PC-3 (cell line): ENCODE results near the gene ZNF524. TPM values are rescaled to one million over a fixed set of nuclear protein-coding genes. Genes with fewer than 3 reads are reported as not detected.

Experiments
- ATAC-seq: fragments of 200-7000 bp; cut with Tn5 transposase; 2 replicates; pipeline ENCODE4 v1.9.1; 2020; ENCODE audit warnings: mild to moderate bottlenecking, moderate library complexity
- BruUV-seq: library from RNA; stranded (reverse); fragments of 400-500 nt; replicated peaks from 2 replicates; lab custom pipeline; 2021; lab: Mats Ljungman, UMichigan
- CTCF ChIA-PET: fragments of 300-600 bp; sonication (Branson Sonifier 250); formaldehyde crosslinking; loops from one replicate; lab custom pipeline; 2022; ENCODE audit warnings: antibody characterized with exemption; lab: Charles Lee
- POLR2A ChIA-PET: fragments of 300-600 bp; sonication (Branson Sonifier 250); formaldehyde crosslinking; loops from one replicate; lab custom pipeline; 2022; ENCODE audit warnings: antibody characterized with exemption; ENCODE audit not compliant: unreplicated experiment; lab: Charles Lee
- DNase-seq: peaks from one replicate; pipeline ENCODE4 v3.0.0-alpha.2; 2015
- H2AFZ ChIP-seq: fragments of 300-600 bp; sonication (generic); 2 replicates; pipeline ENCODE4 v1.6.0; 2016; ENCODE audit warnings: antibody characterized with exemption, low read length
- H3F3A ChIP-seq: fragments of 300-600 bp; sonication (generic); one replicate; pipeline ENCODE4 v1.6.0; 2017; ENCODE audit warnings: antibody characterized with exemption, low read length, control low read depth, mild to moderate bottlenecking; ENCODE audit not compliant: unreplicated experiment
- H3K27ac ChIP-seq: fragments of 300-600 bp; sonication (generic); 2 replicates; pipeline ENCODE4 v1.5.1; 2016; ENCODE audit warnings: mild to moderate bottlenecking, low read length
- H3K27me3 ChIP-seq: fragments of 300-600 bp; sonication (generic); 2 replicates; pipeline ENCODE4 v1.6.1; 2016; ENCODE audit warnings: low read length, mixed read lengths
- H3K36me3 ChIP-seq: fragments of 300-600 bp; sonication (generic); 2 replicates; pipeline ENCODE4 v1.6.1; 2016; ENCODE audit warnings: low read depth, mixed run types, low read length, mixed read lengths
- H3K4me1 ChIP-seq: fragments of 300-600 bp; sonication (generic); 2 replicates; pipeline ENCODE4 v1.5.1; 2016; ENCODE audit warnings: low read length; ENCODE audit not compliant: insufficient read depth
- H3K4me2 ChIP-seq: fragments of 300-600 bp; sonication (generic); 2 replicates; pipeline ENCODE4 v1.6.0; 2016; ENCODE audit warnings: low read length
- H3K4me3 ChIP-seq: fragments of 300-600 bp; sonication (generic); 2 replicates; pipeline ENCODE4 v1.5.1; 2016; ENCODE audit warnings: mild to moderate bottlenecking, low read length, mixed read lengths
- H3K79me2 ChIP-seq: fragments of 300-600 bp; sonication (generic); 2 replicates; pipeline ENCODE4 v1.6.1; 2017; ENCODE audit warnings: low read length, mixed read lengths
- H3K9ac ChIP-seq: fragments of 300-600 bp; sonication (generic); 2 replicates; pipeline ENCODE4 v1.6.0; 2016; ENCODE audit warnings: mild to moderate bottlenecking, low read length
- H3K9me2 ChIP-seq: fragments of 300-600 bp; sonication (generic); replicated peaks from 2 replicates; pipeline ENCODE4 v1.6.1; 2016; ENCODE audit warnings: mixed run types, low read length, mixed read lengths
- H3K9me3 ChIP-seq: fragments of 300-600 bp; sonication (generic); 2 replicates; pipeline ENCODE4 v1.6.1; 2016; ENCODE audit warnings: low read length, mixed read lengths
- H4K20me1 ChIP-seq: fragments of 300-600 bp; sonication (generic); 2 replicates; pipeline ENCODE4 v1.6.1; 2016; ENCODE audit warnings: low read length, mixed read lengths
- EZH2 ChIP-seq: fragments of 300-600 bp; sonication (generic); IDR thresholded peaks from one replicate; pipeline ENCODE4 v1.6.1; 2017; ENCODE audit warnings: antibody characterized with exemption, mild to moderate bottlenecking, low read length; ENCODE audit not compliant: unreplicated experiment
- EZH2phosphoT487 ChIP-seq: fragments of 300-600 bp; sonication (generic); IDR thresholded peaks from 2 replicates; pipeline ENCODE4 v1.6.1; 2018; ENCODE audit warnings: mild to moderate bottlenecking, antibody characterized with exemption, low read length, borderline replicate concordance
- intact Hi-C: fragments of 100-400 bp; cut with micrococcal nuclease; formaldehyde crosslinking; loops from 2 replicates; pipeline ENCODE4 v1.9.0; 2023
- total RNA-seq: library from RNA; depleted of rRNA; stranded (reverse); fragments of >200 nt; gene quantifications from 2 replicates; pipeline ENCODE4 v1.2.3, GENCODE V29; 2014
- TF ChIP-seq, protein P1 (sequence below): fragments of 300-600 bp; sonication (generic); conservative IDR thresholded peaks from 2 replicates; pipeline ENCODE4 v1.5.1; 2017; ENCODE audit warnings: antibody characterized with exemption, low read depth, mild to moderate bottlenecking, low read length

ZNF524 gene
- total RNA-seq, 1 experiment from 2014 or later, result 27.7 TPM

DNA sequence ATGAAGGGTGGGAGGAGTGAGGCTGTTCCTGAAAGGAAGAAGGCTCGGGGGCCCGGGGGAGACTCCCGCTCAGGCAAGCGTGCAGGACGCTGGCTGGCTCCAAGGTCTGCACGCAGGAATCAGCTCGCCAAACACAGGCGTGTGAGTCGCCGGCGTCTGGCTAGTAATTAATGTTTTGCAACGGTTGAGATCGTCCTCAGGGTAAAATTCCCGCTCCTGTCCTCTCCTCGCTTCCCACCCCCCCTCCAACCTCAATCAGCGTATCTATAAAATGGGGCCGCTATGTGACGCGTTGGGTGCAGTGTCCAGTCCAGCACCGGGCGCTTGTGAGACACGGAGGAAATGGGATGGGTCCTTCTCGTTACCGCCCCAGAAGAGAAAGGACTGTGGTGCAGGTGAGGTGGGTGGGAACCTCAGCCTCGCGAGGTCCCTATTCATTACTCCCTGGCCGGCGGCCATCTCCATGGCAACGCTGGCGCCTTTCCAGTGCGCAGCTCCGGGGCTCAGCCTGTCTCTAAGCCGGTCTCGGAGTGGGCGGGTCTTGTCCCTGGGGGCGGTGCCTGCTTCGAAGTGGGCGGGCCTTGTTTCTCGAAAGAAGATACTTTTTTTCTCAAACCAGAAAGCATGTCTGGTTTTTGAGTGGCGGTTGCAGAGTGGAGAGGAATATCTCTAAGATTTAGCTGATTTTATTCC, 13.0 kb upstream of the ZNF524 start:
- no peaks in the 10 kb centered on the region for H3K79me2 ChIP-seq
- H3K9ac ChIP-seq, result peak overlapping the region; percentile 13
- ChIA-PET CTCF (interaction anchor here (0.7 to 0.9 kb wide), 2 partner anchors 19 to 120 kb away, joined by 3 to 5 read pairs; no protein-coding TSS in a partner anchor), POLR2A (interaction anchor here (1.2 kb wide), 1 partner anchor 13 kb away, joined by 6 read pairs; the partner anchor contains the start of gene FIZ1)
- H3K4me1 ChIP-seq, result peaks cover 10% of the 10 kb centered on the region
- no peaks in the 10 kb centered on the region; the same call in 1 of the 2 replicates for H3K36me3 ChIP-seq
- no peaks in the 10 kb centered on the region for H3K9me2 ChIP-seq
- BruUV-seq, result no TSS peak
- H3F3A ChIP-seq, result no peaks in the 10 kb centered on the region
- TF ChIP-seq EZH2 (no peak), EZH2phosphoT487 (no peak)
- TF ChIP-seq, protein P1, sequence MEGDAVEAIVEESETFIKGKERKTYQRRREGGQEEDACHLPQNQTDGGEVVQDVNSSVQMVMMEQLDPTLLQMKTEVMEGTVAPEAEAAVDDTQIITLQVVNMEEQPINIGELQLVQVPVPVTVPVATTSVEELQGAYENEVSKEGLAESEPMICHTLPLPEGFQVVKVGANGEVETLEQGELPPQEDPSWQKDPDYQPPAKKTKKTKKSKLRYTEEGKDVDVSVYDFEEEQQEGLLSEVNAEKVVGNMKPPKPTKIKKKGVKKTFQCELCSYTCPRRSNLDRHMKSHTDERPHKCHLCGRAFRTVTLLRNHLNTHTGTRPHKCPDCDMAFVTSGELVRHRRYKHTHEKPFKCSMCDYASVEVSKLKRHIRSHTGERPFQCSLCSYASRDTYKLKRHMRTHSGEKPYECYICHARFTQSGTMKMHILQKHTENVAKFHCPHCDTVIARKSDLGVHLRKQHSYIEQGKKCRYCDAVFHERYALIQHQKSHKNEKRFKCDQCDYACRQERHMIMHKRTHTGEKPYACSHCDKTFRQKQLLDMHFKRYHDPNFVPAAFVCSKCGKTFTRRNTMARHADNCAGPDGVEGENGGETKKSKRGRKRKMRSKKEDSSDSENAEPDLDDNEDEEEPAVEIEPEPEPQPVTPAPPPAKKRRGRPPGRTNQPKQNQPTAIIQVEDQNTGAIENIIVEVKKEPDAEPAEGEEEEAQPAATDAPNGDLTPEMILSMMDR, result no peak
- H3K9me3 ChIP-seq, result no peaks in the 10 kb centered on the region
- DNase-seq, result peak; percentile 99
- intact Hi-C loops, result loop anchor here (1.0 to 2.0 kb wide), 2 partner anchors 12 to 38 kb away; partner anchors contain the start of genes FIZ1 and ZNF784
- no peaks in the 10 kb centered on the region for H4K20me1 ChIP-seq
- H3K4me2 ChIP-seq, result peak overlapping the region; percentile 87
- no peaks in the 10 kb centered on the region for H3K27me3 ChIP-seq
- peak overlapping the region; percentile 66 for H3K4me3 ChIP-seq
- H2AFZ ChIP-seq, result peak overlapping the region; percentile 78
- H3K27ac ChIP-seq, result no peak overlapping the region
- peak; percentile 91 for ATAC-seq

DNA sequence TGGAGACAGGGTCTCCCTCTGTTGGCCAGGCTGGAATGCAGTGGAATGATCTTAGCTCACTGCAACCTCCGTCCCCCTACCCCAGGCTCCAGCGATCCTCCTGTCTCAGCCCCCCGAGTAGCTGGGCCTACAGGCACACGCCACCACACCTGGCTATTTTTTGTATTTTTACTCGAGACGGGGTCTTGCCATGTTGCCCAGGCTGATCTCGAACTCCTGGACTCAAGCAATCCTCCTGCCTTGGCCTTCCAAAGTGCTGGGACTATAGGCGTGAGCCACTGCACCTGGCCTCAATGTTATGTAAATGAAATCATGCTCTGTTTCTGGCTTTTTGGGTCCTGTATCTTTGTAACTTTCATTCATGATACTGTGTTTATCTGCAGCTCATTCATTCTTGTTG, 11.3 kb upstream of the ZNF524 start:
- Histone ChIP-seq H3K4me2 (no peak overlapping the region), H3K4me1 (peaks cover 10% of the 10 kb centered on the region), H3K9me2 (no peaks in the 10 kb centered on the region), H3K9me3 (no peaks in the 10 kb centered on the region), H3K36me3 (no peaks in the 10 kb centered on the region; the same call in 1 of the 2 replicates), H3K4me3 (no peak overlapping the region), H2AFZ (no peak overlapping the region), H3K9ac (no peak overlapping the region), H3K27me3 (no peaks in the 10 kb centered on the region), H3F3A (no peaks in the 10 kb centered on the region), H3K79me2 (no peaks in the 10 kb centered on the region), H4K20me1 (no peaks in the 10 kb centered on the region), H3K27ac (no peak overlapping the region)
- POLR2A ChIA-PET, result no interaction called here
- DNase-seq, result no peak
- intact Hi-C loops, result no loop called here
- BruUV-seq, result no TSS peak
- CTCF ChIA-PET, result no interaction called here
- no peak for TF ChIP-seq EZH2phosphoT487
- TF ChIP-seq, protein P1, result no peak
- ATAC-seq, result no peak

DNA sequence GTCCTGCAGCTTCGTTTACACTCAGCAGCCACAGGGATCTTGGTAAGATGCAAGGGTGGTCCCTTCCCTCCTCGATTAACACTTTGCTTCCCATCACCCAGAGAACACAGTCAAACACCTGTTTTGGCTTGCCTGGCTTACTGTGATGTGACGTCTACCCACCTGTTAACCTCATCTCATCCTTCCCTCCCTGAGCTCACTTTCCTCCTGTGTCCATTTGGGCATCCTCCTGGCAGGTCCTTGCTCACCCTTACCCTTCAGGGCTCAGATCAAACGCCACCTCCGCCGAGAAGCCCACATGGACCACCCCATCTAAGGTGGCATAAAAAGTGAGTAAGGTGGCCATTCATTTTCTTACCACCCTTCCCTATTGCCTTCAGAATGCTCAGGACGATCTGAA, 10.0 kb upstream of the ZNF524 start:
- ChIA-PET POLR2A (no interaction called here), CTCF (no interaction called here)
- Histone ChIP-seq H3K79me2 (no peaks in the 10 kb centered on the region), H3K9me3 (no peaks in the 10 kb centered on the region), H3F3A (no peaks in the 10 kb centered on the region), H3K27ac (no peak overlapping the region), H3K4me3 (no peak overlapping the region), H3K9ac (no peak overlapping the region), H3K36me3 (no peaks in the 10 kb centered on the region; the same call in 1 of the 2 replicates), H3K4me1 (peaks cover 10% of the 10 kb centered on the region), H4K20me1 (no peaks in the 10 kb centered on the region), H2AFZ (no peak overlapping the region), H3K4me2 (no peak overlapping the region), H3K27me3 (no peaks in the 10 kb centered on the region), H3K9me2 (no peaks in the 10 kb centered on the region)
- BruUV-seq, result no TSS peak
- DNase-seq, result no peak
- no peak for ATAC-seq
- intact Hi-C loops, result no loop called here
- TF ChIP-seq EZH2 (no peak), EZH2phosphoT487 (no peak)
- TF ChIP-seq, protein P1, result no peak
